Stimulated activated CD4-positive, alpha-beta T cell treated with anti-CD3 and anti-CD28 coated beads, Interleukin-2, amount 100 ng/mL, for 4 hours (primary cell): ENCODE data around the gene PLA2G4E.
A peak's percentile ranks its signal among the peaks of the same experiment; 100 is the strongest.

ENCODE experiments used
- DNase-seq: peaks from one replicate; pipeline ENCODE4 v3.0.0-alpha.2; 2020; ENCODE audit warnings: low read depth

The PLA2G4E gene

DNA sequence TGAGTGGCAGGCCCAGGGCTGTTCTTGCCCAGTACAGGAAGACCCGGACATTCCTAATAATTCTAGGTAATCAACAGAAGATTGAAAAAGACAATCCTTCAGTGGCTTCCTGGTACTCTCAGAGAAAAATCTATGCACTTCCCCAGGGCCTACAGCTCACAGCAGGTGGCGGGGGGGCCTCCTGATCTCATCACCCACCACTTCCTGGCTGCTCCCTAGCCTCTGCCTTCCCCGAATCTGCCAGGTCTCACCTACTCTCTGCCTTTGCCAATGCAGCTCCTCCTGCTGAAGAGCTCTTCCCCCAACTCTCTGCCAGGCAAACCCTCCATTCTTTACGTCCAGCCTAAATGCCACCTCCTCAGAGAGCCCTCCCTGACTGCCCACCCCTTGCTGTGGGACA is 86.0 kb downstream of the PLA2G4E start:
- peak; percentile 72 for DNase-seq

DNA sequence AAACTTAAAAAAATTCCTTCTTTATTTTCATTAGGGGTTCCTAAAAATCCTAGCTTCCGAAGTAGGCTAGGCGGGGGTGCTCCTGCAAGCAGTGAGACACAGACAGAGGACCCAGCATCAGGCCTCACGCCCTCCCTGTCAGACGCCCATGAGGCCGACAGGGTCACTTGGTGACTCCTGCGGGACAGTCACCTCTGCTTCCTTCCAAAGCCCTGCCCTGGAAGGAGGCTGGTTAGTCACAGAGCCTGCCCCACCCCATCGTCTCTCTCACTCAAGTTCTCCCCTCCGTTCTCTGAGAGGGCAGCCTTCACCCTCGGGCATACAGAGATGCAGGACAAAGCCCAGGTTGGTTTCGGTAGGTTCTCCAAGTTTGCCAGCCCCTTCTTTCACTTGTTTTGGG is 87.1 kb downstream of the PLA2G4E start:
- DNase-seq, result no peak

DNA sequence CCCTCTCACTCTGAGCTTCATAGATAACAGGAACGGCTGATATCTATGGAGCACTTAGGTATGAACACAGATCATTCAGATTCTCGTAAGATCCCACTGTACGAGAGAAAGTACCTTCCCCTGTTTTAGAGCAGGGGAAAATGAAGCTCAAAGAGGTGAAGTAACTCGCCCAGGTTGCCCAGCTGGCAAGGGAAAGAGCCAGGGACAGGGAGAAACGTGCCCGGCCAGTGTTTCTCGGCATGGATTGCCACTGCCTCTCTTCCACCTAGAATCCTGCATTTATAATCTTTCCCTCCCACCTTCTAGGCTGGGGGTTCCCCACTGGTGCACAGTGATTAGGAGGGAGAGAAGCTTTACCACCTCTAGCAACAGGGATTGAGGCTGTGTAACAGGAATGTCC is 87.5 kb downstream of the PLA2G4E start:
- no peak for DNase-seq

DNA sequence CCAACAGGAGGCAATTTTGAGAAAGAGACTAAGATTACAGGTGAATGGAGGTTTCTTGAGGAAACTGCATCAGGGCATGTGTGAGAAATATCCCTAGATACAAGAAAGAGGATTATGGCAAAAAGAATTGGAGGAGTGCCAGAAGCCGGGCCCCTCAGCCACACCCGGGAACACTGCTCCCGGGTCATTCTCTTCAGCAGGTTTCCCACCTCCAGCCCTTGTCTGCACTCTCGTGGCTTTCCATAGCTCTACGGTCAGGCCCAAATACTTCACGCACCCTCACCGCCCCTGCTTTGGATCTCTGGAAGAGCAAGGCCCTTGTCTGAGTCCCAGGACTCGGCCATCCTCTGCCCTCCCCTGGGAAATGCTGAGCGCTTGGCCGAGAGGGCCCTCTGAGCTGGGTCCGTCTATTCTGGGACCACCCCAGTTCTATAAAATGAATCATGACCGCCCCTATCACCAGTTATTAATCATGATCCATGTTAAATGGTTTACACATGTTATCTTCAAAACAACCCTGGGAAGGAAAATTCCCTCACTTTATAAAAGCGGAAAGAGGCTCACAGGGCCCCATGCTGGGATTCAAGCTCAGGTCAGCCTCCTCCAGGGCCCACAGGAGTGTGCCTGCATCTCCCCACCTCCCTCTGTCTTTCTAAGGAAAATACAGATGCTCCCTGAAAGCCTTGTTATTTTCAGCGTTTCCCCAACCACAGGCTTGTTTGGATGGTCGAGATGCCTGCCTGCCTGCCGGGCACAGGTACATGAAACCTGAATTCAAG is 88.1 kb downstream of the PLA2G4E start:
- no peak for DNase-seq

DNA sequence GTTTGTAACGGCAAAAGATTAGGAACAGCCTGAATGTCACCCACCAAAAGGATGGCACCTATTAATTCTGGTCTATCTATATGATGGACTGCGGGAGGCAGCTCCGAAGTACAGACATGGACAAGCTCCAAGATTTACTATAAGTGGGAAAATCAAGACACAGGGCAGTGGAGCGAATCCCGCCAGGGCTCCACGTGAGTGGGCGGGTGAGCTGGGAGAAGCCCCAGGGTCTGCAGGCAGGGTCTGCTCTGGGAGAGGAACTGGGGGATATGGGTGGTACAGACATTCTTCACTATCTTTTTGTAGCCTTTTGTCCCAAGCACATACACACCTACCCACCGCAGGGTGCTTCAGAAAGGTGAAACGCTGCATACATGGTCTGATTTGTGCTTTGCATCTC is 88.7 kb downstream of the PLA2G4E start:
- DNase-seq, result no peak
